Spleen (tissue), 7 donors: ENCODE results near the gene BRINP3.

Experiments
- CTCF ChIP-seq, 11 experiments: fragments of 200-600 bp in 7 of 11; fragments of 450-650 bp in 4 of 11; sonication (generic) in 4 of 11; IDR thresholded peaks in 8 of 11; conservative IDR thresholded peaks in 3 of 11; 1 replicate in 7 of 11; 2 replicates in 4 of 11; pipeline versions ENCODE4 v1.4.0 to v1.8.0; 2016 to 2021; ENCODE audit warnings: antibody characterized with exemption in 11 of 11, inconsistent platforms in 4 of 11, mild to moderate bottlenecking in 1 of 11
- POLR2A ChIP-seq, 3 donors: fragments of 450-650 bp; IDR thresholded peaks; one replicate each; pipeline ENCODE4 v1.5.1; 2017; ENCODE audit warnings: antibody characterized with exemption in 3 of 3, mild to moderate bottlenecking in 1 of 3
- donor health status: DM: no; HTN: no; CAD: no; lungs with moderate emphysema.
- donor health status: DM: no; HTN: no; CAD: no.
- donor health status: DM: no; HTN: no; CAD: no.

GRCh38 chr1:190124068-190124467 lies 353.6 kb downstream of the BRINP3 start:
- TF ChIP-seq CTCF (IDR thresholded peaks at IDR 0.05 in 8 of 11, conservative IDR thresholded peaks at IDR 0.05 in 3 of 11) (no peak), POLR2A (IDR thresholded peaks at IDR 0.05) (no peak)
